NCI-H1417 treated with DMSO at 0.1 percent for 48 hours (cell line): ENCODE data around the gene SBK3.
"Not testable (repeated sequence)": the region's sequence is repeated elsewhere in the genome, so short reads cannot be mapped to it uniquely, and the experiment has no call there.

ENCODE experiments used
- DNase-seq: peaks from one replicate; lab custom pipeline; 2025; lab: John Stamatoyannopoulos, UW

The SBK3 gene, protein sequence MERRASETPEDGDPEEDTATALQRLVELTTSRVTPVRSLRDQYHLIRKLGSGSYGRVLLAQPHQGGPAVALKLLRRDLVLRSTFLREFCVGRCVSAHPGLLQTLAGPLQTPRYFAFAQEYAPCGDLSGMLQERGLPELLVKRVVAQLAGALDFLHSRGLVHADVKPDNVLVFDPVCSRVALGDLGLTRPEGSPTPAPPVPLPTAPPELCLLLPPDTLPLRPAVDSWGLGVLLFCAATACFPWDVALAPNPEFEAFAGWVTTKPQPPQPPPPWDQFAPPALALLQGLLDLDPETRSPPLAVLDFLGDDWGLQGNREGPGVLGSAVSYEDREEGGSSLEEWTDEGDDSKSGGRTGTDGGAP

DNA sequence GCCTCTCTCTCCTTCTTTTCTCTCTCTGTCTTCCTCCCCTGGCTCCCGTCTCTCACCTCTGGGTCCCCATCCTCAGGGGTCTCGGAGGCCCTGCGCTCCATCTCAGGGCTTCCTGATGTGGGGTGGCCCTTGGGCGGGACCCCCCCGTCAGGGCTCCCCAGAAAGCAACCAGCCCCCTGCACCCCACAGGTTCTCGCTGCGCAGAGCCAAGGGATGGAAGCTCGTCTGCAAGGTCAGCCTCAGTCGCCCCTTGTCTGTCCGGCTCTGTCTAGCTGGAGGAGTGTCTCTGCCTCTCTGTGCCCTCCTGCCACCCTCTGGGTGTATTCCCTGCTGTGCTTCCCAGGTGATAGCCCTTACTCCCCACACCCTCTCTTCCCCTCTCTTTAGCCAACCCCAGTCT is at the start of gene SBK3:
Gene SBK3, minus strand, starts transcription at position 101 of the 400 bp plus-strand sequence. Its CDS starts 0 bp downstream, at position 101.
- DNase-seq: no peak

DNA sequence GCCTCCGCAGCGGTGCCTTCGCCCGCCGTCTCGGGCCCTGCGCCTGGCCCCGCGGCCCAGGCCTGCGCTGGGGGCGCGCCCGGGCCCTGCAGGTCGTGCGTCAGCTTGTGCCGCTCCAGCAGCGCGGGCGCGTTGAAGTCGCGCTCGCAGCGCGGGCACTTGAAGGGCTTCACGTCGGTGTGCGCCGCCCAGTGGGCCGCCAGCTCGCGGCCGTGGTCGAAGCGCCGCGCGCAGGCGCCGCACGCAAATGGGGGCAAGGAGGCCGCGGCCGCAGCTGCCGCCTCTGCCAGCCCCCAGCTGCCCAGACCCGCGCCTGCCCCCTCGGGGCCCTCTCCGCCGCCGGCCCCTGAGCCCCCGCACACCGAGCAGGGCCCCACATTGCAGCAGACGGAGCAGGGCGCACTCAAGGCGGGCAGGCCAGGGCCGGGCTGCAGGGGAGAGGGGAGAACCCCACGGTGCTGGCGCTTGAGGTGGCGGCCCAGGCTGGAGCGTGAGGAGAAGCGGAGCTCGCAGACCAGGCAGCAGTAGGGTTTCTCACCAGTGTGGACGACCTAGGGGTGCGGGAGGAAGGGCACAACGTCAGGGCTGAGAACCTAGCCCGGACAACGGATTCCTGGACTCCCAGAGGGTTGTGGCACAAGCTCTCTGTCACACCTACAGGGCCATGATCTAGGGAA is 47.9 kb upstream of the SBK3 start:
- DNase-seq: no peak

DNA sequence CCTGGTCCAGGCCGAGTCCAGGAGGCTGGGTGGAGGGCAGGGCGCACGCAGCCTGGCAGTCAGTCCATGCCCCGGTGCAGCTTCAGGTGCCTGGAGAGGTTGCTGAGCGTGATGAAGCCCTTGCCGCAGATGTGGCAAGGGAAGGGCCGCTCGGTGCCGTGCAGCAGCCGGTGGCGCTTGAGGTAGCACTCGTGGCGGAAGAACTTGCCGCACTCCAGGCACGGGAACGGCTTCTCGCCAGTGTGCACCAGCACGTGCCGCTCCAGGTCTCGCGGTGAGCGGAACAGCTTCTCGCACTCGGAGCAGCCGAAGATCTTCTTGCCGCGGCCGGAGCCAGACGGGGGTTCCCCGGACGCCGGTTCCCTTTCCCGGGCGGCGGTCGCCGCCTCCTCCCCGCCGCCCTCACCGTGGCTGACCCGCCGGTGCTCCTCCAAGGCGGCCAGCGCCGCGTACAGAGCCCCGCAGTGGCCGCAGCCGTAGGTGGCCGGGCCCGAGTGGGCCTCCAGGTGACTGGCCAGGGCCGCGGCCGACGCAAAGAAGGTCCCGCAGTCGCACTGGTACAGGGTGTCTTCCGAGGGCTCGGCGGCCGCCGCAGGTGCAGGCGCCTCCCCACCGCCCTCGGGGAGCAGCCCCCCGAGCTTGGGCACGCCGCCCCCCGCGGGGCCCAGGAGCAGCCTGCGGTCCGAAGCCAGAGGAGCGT is 47.2 kb upstream of the SBK3 start:
- no peak for DNase-seq

DNA sequence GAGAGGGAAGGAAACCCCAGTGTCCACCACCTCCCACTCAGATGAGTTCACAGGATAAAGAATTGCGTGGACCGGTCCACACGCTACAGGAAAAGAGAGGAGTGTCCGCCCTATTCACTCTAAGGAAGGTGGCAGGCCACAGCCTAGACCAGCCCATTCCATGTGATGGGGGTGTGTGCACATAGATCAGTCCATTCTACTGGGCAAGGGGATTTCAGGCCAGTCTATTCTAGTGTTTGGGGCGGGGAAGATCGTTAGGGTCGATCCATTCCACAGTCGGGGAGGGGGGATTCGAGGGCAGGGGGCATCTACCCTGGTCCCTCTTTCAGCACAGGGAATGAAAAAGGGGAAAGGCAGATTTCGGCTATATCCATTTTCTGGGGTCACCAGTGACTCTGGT is 46.2 kb upstream of the SBK3 start:
- no peak for DNase-seq

DNA sequence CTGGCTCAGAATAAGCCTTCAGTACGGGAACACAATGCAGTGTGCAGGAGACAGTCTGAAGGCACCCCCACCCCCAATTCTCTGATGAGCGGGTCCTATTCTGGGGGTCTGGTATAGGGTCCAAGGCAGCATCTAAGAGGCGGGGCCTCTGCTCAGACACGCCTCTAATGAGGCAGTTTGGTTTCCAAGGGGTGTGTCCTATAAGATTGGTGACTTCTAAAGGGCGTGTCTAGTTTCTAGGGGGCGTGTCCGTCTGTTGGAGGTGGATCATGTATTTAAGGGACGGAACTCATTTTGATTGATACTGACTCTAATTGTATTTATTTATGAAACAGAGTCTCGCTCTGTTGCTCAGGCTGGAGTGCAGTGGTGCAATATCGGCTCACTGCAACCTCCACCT is 45.3 kb upstream of the SBK3 start:
- no peak for DNase-seq

DNA sequence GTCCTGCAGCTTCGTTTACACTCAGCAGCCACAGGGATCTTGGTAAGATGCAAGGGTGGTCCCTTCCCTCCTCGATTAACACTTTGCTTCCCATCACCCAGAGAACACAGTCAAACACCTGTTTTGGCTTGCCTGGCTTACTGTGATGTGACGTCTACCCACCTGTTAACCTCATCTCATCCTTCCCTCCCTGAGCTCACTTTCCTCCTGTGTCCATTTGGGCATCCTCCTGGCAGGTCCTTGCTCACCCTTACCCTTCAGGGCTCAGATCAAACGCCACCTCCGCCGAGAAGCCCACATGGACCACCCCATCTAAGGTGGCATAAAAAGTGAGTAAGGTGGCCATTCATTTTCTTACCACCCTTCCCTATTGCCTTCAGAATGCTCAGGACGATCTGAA is 44.8 kb upstream of the SBK3 start:
- no peak for DNase-seq

DNA sequence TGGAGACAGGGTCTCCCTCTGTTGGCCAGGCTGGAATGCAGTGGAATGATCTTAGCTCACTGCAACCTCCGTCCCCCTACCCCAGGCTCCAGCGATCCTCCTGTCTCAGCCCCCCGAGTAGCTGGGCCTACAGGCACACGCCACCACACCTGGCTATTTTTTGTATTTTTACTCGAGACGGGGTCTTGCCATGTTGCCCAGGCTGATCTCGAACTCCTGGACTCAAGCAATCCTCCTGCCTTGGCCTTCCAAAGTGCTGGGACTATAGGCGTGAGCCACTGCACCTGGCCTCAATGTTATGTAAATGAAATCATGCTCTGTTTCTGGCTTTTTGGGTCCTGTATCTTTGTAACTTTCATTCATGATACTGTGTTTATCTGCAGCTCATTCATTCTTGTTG is 43.4 kb upstream of the SBK3 start:
- no peak for DNase-seq

DNA sequence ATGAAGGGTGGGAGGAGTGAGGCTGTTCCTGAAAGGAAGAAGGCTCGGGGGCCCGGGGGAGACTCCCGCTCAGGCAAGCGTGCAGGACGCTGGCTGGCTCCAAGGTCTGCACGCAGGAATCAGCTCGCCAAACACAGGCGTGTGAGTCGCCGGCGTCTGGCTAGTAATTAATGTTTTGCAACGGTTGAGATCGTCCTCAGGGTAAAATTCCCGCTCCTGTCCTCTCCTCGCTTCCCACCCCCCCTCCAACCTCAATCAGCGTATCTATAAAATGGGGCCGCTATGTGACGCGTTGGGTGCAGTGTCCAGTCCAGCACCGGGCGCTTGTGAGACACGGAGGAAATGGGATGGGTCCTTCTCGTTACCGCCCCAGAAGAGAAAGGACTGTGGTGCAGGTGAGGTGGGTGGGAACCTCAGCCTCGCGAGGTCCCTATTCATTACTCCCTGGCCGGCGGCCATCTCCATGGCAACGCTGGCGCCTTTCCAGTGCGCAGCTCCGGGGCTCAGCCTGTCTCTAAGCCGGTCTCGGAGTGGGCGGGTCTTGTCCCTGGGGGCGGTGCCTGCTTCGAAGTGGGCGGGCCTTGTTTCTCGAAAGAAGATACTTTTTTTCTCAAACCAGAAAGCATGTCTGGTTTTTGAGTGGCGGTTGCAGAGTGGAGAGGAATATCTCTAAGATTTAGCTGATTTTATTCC is 41.8 kb upstream of the SBK3 start:
- peak; percentile 82 for DNase-seq

DNA sequence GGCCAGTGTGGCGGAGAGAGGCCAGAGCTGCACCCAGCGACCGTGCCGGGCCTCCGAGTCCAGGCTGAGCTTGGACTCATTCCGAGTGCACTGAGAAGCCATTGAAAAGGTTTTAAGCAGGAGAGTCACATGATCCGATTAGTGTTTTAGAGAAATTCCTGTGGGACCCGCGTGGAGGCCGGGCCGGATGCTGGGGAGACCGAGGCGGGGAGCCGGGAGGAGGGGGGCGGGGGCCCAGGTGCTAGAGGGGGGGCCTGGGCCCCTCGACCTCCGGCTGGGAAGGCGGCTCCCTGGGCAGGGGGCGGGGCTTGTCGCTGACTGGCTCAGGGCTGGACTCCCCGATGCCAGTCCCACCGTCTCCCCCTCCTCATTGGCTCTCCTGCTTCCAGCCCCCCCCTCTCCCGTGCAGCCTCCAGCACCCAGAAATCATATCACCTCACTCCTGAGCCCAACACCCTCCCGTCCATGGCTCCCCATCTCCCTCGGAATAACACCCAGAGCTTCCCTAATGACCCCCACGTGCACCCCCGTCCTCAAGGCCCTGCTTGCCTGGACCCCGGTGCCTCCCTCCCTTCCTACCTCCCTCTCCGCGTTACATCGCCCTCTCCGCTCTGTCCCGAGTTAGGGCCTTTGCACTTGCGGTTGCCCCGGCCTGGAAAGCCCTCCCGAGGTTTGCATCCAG is 40.5 kb upstream of the SBK3 start:
- DNase-seq: no peak

DNA sequence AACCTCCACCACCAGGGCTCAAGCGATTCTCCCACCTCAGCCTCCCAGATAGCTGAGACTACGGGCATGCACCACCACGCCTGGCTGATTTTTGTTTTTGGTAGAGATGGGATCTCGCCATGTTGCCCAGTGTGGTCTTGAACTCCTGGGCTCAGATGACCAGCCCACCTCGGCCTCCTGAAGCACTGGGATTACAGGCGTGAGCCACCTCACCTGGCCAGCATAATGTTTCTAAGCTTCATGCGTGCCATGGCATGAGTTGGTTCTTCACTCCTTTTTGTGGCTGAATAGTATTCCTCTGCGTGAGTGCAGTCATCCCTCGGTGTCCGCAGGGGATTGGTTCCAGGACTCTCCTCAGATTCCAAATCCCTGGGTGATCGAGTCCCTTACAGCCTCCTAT is 39.5 kb upstream of the SBK3 start:
- DNase-seq: no peak

DNA sequence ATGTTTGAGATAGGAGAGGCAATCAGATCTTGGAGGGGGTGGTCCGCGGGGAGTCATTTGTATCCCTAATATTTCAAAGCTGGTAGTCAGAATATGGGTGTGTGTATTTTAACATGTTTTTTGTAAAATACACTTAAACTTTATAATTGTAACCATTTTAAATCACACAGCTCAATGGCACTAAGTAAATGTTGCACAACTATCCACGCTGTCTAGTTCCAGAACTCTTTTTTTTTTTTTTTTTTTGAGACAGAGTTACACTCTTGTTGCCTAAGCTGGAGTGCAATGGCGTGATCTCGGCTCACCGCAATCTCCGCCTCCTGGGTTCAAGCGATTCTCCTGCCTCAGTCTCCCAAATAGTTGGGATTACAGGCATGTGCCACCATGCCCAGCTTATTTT is 38.6 kb upstream of the SBK3 start:
- DNase-seq: not testable (repeated sequence)

DNA sequence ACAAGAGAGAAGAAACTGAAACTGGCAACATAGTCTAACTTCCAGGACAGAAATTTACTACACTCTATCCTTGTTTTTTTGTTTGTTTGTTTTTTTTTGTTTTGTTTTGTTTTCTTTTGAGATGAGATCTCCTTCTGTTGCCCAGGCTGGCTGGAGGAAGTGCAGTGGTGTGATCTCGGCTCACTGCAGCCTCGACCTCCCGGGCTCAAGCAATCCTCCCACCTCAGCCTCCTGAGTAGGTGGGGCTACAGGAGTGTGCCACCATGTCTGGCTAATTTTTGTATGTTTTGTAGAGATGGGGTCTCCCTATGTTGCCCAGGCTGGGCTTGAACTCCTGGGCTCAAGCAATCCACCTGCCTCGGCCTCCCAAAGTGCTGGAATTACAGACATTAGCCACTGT is 36.9 kb upstream of the SBK3 start:
- not testable (repeated sequence) for DNase-seq

DNA sequence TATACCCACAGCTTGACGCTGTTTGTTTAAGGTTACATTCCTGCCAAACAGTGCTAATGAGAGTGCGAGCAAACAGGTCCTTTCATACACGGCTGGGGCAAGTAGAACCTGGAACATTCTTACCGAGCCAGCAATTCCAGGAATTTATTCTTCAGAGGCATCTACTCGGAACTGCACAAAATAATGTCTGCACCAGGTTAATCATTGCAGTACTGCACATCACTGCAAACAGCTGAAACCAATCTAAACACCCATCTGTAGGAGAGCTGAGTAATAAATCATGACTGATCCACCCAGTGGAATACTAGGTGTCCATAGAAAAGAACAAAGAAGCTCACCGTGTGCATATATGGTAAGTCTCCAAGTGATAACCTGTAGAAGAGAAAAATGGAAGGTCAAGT is 36.5 kb upstream of the SBK3 start:
- DNase-seq: no peak

DNA sequence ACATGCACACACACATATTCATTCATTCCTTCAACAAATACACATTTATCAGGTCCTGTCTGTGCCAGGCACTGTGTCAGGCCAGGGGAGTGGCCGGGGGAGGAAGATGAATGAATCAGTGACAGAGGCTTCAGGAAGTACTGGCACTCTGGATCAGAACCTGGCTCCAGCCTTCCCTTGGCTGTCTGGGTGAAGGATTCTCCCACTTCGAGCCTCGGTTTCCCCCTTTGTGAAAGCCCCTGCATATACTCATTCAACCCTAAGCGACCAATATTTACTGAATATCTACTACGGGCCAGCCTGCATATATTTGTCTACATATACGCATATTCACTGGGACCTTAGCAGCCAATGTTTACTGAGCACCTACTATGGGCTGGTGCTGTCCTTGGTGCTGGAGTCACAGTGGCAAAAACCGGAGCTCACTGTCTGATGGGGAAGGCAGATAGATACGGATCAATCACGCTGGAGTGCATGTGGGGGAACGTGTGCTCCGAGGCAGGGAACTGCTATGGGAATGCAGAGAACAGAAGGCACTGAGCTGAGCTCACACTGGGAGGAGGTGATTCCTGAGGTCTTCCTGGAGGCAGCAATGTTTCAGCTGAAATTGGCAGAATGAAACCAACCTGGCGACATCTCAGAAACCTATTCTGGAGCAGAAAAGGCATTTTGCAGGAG is 35.9 kb upstream of the SBK3 start:
- DNase-seq: no peak

DNA sequence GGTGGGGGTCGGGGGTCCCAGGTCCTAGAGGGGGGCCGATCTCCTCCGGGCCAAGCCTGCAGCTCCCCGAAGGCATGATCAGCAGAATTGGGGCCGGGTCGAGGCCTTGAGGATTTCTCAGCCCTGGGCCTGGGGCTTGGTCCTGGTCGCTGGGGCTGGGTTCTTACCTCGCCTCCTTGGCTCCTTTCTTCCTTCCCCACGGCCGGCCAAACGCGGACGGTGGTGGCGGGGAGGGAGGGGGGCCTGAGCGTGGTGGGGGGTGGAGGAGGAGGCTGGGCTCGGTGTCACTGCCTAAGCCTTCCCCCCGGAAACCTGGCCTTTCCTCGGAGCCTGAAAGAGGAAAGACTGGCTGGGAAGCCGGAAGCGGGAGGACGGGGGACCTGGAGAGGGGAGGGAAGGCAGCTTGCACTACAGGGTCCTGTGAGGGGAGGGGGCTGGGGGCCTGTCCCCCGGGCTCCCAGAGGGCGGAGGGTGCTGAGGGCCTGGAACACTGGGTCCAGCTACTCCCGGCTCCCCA is 35.3 kb upstream of the SBK3 start, which contains the start of gene ZNF579:
Gene ZNF579, minus strand, starts transcription at position 221 of the 517 bp plus-strand sequence. CDS start 1,209 bp downstream, outside the sequence.
- peak; percentile 25 for DNase-seq

DNA sequence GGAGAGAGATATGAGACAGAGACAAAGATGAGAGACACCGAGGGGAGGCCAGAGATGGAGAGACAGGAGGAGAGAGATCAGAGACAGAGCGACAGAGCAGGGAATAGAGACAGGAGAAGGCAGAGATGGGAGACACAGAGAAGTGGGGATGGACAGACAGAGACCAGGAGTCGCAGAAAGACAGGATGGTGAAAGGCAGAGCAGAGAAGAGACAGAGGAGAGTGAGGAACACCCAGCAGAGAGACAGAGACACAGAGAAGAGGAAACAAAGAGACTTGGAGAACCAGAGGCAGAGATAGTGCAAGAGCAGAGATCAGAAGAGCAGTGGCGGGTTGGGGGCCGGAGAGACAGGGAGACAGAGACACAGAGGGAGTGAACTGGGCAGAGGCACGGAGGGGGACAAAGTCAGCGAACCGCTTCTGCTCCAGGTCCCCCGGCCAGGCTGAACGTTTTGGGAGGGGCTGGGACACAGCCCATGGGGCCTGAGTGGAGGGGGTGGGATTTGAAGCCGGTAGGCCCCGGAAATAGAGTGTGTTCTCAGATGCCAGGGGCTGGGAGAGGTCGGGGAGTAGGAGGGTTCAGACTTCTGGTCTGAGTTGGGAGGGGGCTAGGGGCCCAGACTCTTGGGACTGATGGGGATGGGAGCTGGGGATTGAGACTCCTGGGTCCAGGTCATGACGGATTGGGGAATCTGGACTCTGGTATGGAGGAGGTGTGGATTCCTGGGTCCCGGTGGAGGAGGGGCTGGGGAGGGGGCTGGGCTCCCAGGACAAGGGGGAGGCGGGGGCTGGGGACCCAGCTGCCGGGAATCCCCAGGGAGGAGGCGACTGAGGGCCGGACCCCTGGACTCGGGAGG is 34.7 kb upstream of the SBK3 start:
- no peak for DNase-seq

DNA sequence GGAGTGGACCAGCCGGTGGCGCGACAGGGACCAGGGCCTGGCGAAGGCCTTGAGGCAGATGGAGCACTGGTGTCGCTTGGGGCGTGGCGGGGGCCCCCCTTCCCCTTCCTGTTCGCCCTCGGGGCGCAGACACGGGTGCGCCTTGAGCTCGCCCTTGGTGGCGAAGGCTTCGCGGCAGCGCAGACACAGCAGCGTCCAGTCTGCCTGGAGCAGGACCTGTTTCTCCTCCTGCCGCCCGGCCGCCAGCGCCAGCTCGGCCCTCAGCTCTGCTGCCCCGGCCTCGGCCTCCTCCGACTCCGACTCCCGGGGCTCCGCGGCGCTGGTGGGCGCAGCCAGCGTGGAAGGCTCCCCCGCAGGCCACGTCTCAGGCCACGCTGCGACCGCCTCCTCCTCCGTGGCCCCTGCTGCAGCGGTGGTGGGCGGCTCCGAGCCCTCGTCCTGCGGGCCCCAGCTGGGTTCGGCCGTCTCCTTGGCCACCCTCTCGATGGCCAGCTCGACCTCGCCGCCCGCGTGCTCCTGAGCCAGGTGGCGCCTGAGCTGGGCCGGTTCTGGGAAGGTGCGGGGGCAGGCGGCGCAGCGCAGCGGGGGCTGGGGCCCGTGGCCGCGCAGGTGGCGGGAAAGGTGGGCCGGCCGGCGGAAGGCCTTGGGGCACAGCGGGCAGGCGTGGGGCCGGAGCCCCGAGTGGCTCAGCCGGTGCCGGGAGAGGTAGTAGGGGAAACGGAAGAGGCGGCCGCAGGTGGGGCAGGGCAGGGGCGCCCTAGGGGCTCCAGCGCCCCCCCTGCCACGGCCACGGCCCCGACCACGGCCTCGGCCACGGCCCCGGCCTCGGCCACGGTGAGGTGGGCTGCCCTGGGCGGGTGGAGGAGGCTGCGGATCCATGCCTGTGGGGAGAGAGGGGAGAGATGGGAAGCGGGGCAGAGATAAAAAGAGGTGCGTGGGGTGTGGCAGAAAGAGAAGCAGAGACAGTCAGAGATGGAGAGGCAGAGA is 33.7 kb upstream of the SBK3 start:
- DNase-seq: no peak

DNA sequence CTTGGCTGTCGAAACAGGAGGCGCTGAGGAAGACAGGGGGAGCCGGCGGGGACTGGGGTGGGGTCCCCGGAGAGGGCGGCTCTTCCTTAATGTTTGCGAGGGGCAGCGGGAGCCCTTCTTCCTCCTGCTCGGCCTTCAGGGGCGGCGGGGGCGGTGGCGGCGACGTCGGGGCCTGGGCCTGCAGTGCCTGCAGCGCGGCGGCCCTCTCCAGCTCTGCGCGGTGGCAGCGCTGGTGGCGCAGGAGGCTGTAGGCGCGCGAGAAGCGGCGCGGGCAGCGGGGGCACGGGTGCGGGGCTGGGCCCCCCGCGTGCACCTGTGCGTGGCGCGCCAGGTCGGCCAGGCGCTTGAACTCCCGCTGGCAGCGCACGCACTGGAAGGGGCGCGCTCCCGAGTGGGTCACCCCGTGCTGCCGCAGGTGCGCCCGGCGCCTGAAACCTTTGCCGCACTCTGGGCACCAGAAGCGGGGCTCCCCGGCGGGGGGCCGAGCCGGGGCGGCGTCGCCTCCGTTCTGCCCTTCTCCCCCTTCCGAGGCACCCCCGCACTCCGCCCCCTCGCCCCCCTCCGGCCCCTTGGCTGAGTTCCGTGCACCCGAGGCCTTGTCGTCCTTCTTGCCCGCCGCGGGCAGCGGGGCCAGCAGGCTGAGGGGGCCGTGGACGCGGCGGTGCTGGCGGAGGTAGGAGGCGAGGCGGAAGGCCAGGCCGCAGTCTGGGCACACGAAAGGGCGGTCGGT is 32.9 kb upstream of the SBK3 start:
- no peak for DNase-seq
